ENCODE results near the gene SLC2A9. TPM values are rescaled to one million over a fixed set of nuclear protein-coding genes. Genes with fewer than 3 reads are reported as not detected.

Gene SLC2A9
- 0.13 to 1.0 TPM (median 0.53 TPM) in 5 replicates for total RNA-seq (2022; extraction: Qiagen RNA extraction; ENCODE audit: low read depth)

DNA sequence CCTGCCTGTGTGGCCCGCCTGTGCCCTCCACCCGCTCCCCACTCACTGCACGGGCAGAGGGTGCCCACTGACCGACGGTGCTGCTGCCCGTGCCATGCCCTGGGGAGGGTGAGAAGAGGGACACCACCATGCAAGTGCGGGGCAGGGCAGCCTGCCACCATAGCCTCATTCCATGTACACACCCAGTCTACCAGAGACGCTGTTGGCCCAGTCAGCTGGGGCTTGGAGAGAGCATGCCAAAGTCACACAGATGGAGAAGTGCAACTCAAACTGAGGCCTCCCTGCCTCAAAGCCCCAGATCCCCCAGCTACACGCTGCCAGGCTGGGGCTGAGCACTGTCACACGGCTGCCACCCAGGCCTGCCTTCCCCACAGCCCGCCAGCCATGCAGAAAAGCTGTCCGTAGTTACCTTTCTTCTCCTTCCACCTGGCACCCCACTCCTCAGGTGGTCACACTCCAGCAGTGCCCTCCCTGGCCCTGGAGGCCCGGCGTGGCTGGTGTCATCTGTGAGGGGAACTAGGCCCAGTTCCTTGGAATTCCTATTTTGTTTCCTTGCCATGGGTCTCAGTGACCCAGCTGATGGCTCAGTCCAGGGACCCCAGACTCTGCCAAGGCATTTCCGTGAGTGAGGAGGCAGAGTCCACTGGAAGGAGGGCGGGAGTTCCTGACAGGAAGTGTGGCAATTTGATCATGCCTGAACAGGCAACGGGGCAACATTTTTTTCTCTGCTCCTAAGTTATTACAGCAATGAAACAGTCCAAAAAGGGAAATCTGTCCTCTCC, at the start of gene SLC2A9:
Gene SLC2A9 (minus strand): TSS at position 627 of the 782 bp plus-strand sequence. CDS start 68 bp downstream, at position 559.

DNA sequence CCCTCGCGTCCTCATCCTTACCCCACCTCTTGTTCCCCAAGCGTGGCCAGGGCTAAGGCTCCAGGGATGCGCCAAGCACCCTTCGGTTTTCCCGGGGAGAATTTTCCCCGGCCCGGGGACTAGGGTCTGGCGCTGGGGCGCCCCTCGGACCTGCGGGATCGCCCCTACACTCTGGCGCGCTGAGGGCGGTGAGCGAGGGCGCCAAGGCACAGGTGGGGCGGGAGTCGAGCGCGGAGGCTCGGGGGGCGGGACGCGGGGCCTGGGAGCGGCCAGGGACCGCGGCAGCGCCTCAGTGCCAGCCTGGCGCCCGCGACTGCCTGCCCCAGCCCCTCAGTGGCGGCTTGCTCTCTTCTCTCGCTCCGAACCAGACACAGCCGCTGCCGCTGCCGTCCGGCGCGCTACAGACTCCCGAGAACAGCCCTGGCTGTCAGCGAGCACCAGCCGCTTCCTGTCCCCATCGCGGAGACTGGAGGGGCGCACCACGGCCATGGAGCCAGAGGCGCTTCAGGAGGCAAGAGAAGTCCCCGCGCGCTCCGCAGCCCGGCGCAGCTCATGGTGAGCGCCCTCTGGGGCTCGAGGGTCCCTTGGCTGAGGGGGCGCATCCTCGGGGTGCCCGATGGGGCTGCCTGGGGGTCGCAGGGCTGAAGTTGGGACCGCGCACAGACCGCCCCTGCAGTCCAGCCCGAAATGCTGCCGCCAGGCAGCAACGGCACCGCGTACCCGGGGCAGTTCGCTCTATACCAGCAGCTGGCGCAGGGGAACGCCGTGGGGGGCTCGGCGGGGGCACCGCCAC, 239.8 kb downstream of the SLC2A9 start, which contains the start of gene DRD5:
Gene DRD5 (plus strand): TSS at position 292 of the 793 bp plus-strand sequence. CDS start 396 bp downstream, at position 688.

Other genes starting within 250 kb of the SLC2A9 start
- gene DRD5, start 239.9 kb downstream of the SLC2A9 start, total RNA-seq (2022; extraction: Qiagen RNA extraction; ENCODE audit: low read depth), result not detected in 5 replicates
- 184 to 221 TPM (median 209 TPM) in 5 replicates for gene WDR1, start 95.3 kb upstream of the SLC2A9 start, total RNA-seq (2022; extraction: Qiagen RNA extraction; ENCODE audit: low read depth)